Psoas muscle (tissue), 8 donors: ENCODE results near the gene RING1. TPM values are rescaled to one million over a fixed set of nuclear protein-coding genes. Genes with fewer than 3 reads are reported as not detected.

Experiments
- ATAC-seq, 4 donors: fragments of 200-7000 bp; cut with Tn5 transposase; one replicate each; pipeline ENCODE4 v1.9.1; 2020; ENCODE audit warnings: moderate library complexity in 3 of 4, mild to moderate bottlenecking in 2 of 4
- DNase-seq, 2 donors: peaks; one replicate each; pipeline ENCODE4 v3.0.0-alpha.2; 2020
- H3K27ac ChIP-seq: fragments of 200-600 bp; one replicate; pipeline ENCODE4 v1.8.0; 2022
- H3K27me3 ChIP-seq, 3 donors: fragments of 200-600 bp in 1 of 3; one replicate each; pipeline versions ENCODE4 v1.6.1 to v1.8.0; 2013 to 2022; ENCODE audit warnings: low read length in 2 of 3, mild to moderate bottlenecking in 2 of 3, moderate library complexity in 1 of 3; ENCODE audit not compliant: insufficient read depth in 3 of 3
- H3K36me3 ChIP-seq, 2 donors: fragments of 200-600 bp in 1 of 2; one replicate each; pipeline versions ENCODE4 v1.6.1 to v1.8.0; 2013 to 2022; ENCODE audit warnings: low read depth in 1 of 2, mild to moderate bottlenecking in 1 of 2, moderate library complexity in 1 of 2; ENCODE audit not compliant: insufficient read depth in 1 of 2
- H3K4me1 ChIP-seq: fragments of 200-600 bp; one replicate; pipeline ENCODE4 v1.8.0; 2022
- H3K4me3 ChIP-seq: fragments of 200-600 bp; one replicate; pipeline ENCODE4 v1.8.0; 2022; ENCODE audit warnings: mild to moderate bottlenecking
- H3K9me3 ChIP-seq: fragments of 200-600 bp; one replicate; pipeline ENCODE4 v1.8.0; 2022
- WGBS, 3 donors: extraction: QIAGEN DNeasy Blood & Tissue Kit; methylation state at CpG; one replicate each; pipeline versions ENCODE4 v1.1.6 to v1.1.7; 2013; 5-methylcytosine and 5-hydroxymethylcytosine counted together
- intact Hi-C, 2 donors: fragments of 100-400 bp; cut with DNase I; formaldehyde crosslinking; loops; one replicate each; pipeline versions ENCODE4 v1.11.0 to v1.14.2; 2022
- polyA plus RNA-seq, 3 donors: library from polyadenylated mRNA; stranded (reverse); fragments of 200-250 nt; gene quantifications; one replicate each; pipeline ENCODE4 v1.2.3, GENCODE V29; 2013
- total RNA-seq, 4 donors: library from RNA; stranded (reverse); fragmentation: NEBNext Ultra II Directional in 2 of 4; extraction: Animal tissue kit (Norgen Biotek cat#: 25700) in 2 of 4; gene quantifications; one replicate each; pipeline versions ENCODE4 v1.2.1 to v1.2.4, GENCODE V29; 2021 to 2023
- TF ChIP-seq, protein P1 (sequence below): fragments of 200-600 bp; IDR thresholded peaks from one replicate; pipeline ENCODE4 v1.8.0; 2022; ENCODE audit warnings: antibody characterized with exemption
- donor health status: healthy with polysubstance abuse.
- donor health status: DM: no; HTN: no; CAD: no; lungs with moderate emphysema.
- donor health status: Bipolar disorder and iron deficiency.
- donor health status: healthy.
- donor health status: DM: yes; HTN: yes; CAD: no.
- donor health status: DM: no; HTN: no; CAD: no.
- donor health status: DM: no; HTN: no; CAD: no.
- donor health status: DM: yes; HTN: yes; CAD: no.

RING1 gene
- total and polyA plus RNA-seq, 7 donors: 27.9 to 39.4 (median 30.2) TPM

- ATAC-seq (no peak), DNase-seq (peak in 1 of 2 donors; percentile 23)
- Histone ChIP-seq H3K27ac (no peak overlapping the region), H3K4me1 (no peaks in the 10 kb centered on the region), H3K36me3 (no peaks in the 10 kb centered on the region), H3K4me3 (no peak overlapping the region), H3K27me3 (no peaks in the 10 kb centered on the region), H3K9me3 (no peaks in the 10 kb centered on the region)
- intact Hi-C loops: no loop called here
- 83 to 90% (median 86%) methylated on average over 6 to 7 of the region's 7 CpGs for WGBS, 3 donors
- TF ChIP-seq, protein P1, sequence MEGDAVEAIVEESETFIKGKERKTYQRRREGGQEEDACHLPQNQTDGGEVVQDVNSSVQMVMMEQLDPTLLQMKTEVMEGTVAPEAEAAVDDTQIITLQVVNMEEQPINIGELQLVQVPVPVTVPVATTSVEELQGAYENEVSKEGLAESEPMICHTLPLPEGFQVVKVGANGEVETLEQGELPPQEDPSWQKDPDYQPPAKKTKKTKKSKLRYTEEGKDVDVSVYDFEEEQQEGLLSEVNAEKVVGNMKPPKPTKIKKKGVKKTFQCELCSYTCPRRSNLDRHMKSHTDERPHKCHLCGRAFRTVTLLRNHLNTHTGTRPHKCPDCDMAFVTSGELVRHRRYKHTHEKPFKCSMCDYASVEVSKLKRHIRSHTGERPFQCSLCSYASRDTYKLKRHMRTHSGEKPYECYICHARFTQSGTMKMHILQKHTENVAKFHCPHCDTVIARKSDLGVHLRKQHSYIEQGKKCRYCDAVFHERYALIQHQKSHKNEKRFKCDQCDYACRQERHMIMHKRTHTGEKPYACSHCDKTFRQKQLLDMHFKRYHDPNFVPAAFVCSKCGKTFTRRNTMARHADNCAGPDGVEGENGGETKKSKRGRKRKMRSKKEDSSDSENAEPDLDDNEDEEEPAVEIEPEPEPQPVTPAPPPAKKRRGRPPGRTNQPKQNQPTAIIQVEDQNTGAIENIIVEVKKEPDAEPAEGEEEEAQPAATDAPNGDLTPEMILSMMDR: no peak
Observed at GRCh38 chr6:33181141-33181540, 27.2 kb upstream of the RING1 start.

- H3K36me3 ChIP-seq: no peaks in the 10 kb centered on the region
- H3K27me3 ChIP-seq: no peaks in the 10 kb centered on the region
- TF ChIP-seq, protein P1: no peak
- H3K27ac ChIP-seq: no peak overlapping the region
- intact Hi-C loops: no loop called here
- DNase-seq (no peak), ATAC-seq (no peak)
- H3K4me1 ChIP-seq: no peaks in the 10 kb centered on the region
- H3K9me3 ChIP-seq: no peaks in the 10 kb centered on the region
- 67 to 77% (median 75%) methylated on average over 5 of the region's 5 CpGs for WGBS, 3 donors
- H3K4me3 ChIP-seq: no peak overlapping the region
Observed at GRCh38 chr6:33183071-33183683, 25.1 kb upstream of the RING1 start.

DNA sequence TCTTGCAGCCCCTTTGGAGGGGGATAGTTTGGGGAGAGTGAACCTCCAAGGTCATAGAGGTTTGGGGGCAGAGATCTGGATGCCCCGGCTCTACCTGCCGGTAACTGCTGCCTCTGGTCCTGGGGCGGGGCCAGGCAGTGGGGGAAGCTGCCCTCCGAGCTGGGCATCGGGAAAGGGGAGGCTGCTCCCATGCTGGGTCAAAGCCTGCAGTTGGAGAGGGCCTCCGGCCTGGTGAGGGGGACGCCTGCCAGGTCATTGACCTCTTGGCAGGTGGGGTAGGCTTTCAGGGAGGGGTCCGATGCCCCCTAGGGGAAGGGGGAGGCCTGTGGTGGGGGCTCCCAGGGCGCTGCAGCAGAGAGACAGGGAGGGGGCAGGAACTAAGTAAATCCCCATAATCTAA is 23.1 kb upstream of the RING1 start:
- no peak overlapping the region for H3K27ac ChIP-seq
- H3K9me3 ChIP-seq: no peaks in the 10 kb centered on the region
- H3K27me3 ChIP-seq: no peaks in the 10 kb centered on the region
- H3K36me3 ChIP-seq: no peaks in the 10 kb centered on the region
- no peak for ATAC-seq
- TF ChIP-seq, protein P1: no peak
- intact Hi-C loops: no loop called here
- DNase-seq: peak in 1 of 2 donors; percentile 39
- no peaks in the 10 kb centered on the region for H3K4me1 ChIP-seq
- no peak overlapping the region for H3K4me3 ChIP-seq
- 62 to 77% (median 73%) methylated on average over 5 to 9 of the region's 9 CpGs for WGBS, 3 donors

DNA sequence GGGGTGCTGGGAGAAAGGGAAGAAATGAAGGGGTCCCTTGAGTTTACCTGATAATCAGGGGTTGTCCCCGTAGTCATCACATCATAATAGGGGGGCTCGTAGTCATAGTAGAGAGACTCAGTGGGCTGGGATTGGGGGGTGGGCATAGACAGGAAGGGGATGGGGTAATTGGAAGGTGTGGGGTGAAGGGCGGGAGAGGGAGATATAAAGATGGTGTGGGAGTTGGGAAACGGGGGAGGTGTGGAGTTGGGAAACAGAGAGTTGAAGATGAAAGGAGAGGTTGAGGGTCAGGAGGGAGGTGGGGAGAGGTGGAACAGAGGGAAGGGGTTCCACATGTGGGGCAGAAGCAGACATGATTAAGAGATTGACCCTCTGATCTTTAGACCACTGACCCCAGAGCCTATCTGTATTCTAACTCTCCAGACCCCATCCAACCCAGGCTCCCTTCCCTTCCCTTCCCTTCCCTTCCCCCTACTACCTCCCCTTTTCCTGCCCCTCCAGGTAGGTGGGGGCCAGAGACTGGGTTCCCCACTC is 22.6 kb upstream of the RING1 start:
- Histone ChIP-seq H3K27me3 (no peaks in the 10 kb centered on the region), H3K4me3 (no peak overlapping the region), H3K4me1 (no peaks in the 10 kb centered on the region), H3K9me3 (no peaks in the 10 kb centered on the region), H3K36me3 (no peaks in the 10 kb centered on the region), H3K27ac (no peak overlapping the region)
- intact Hi-C loops: no loop called here
- TF ChIP-seq, protein P1: no peak
- no peak for DNase-seq
- no peak for ATAC-seq
- 75 to 90% (median 87%) methylated on average over 4 of the region's 4 CpGs for WGBS, 3 donors

GRCh38 chr6:33187809-33188208 is 20.5 kb upstream of the RING1 start:
- no peaks in the 10 kb centered on the region for H3K36me3 ChIP-seq
- no peak overlapping the region for H3K4me3 ChIP-seq
- DNase-seq (no peak), ATAC-seq (no peak)
- peaks cover 18% of the 10 kb centered on the region for H3K4me1 ChIP-seq
- H3K9me3 ChIP-seq: no peaks in the 10 kb centered on the region
- H3K27ac ChIP-seq: no peak overlapping the region
- H3K27me3 ChIP-seq: no peaks in the 10 kb centered on the region
- TF ChIP-seq, protein P1: no peak
- 79 to 92% (median 91%) methylated on average over 1 of the region's 1 CpG for WGBS, 3 donors
- intact Hi-C loops: no loop called here
